Peyer's patch (tissue), 4 donors: ENCODE results near the gene ZNF143.

ENCODE experiments used
- POLR2A ChIP-seq, 2 donors: fragments of 450-650 bp; IDR thresholded peaks; one replicate each; pipeline ENCODE4 v1.5.1; 2017; ENCODE audit warnings: antibody characterized with exemption in 2 of 2, mild to moderate bottlenecking in 2 of 2, moderate library complexity in 2 of 2
- TF ChIP-seq, protein P1 (sequence below), 6 experiments: fragments of 450-650 bp in 4 of 6; fragments of 200-600 bp in 2 of 6; sonication (generic) in 1 of 6; IDR thresholded peaks; one replicate each; pipeline ENCODE4 v1.5.1; 2017 to 2019; ENCODE audit warnings: antibody characterized with exemption in 6 of 6, mild to moderate bottlenecking in 3 of 6, moderate library complexity in 1 of 6

- TF ChIP-seq, protein P1, sequence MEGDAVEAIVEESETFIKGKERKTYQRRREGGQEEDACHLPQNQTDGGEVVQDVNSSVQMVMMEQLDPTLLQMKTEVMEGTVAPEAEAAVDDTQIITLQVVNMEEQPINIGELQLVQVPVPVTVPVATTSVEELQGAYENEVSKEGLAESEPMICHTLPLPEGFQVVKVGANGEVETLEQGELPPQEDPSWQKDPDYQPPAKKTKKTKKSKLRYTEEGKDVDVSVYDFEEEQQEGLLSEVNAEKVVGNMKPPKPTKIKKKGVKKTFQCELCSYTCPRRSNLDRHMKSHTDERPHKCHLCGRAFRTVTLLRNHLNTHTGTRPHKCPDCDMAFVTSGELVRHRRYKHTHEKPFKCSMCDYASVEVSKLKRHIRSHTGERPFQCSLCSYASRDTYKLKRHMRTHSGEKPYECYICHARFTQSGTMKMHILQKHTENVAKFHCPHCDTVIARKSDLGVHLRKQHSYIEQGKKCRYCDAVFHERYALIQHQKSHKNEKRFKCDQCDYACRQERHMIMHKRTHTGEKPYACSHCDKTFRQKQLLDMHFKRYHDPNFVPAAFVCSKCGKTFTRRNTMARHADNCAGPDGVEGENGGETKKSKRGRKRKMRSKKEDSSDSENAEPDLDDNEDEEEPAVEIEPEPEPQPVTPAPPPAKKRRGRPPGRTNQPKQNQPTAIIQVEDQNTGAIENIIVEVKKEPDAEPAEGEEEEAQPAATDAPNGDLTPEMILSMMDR (IDR thresholded peaks at IDR 0.05), result no peak
- no peak for TF ChIP-seq POLR2A (IDR thresholded peaks at IDR 0.05)
Measured at GRCh38 chr11:9524001-9524400, 63.2 kb downstream of the ZNF143 start.
